Neuronal stem cell (in vitro differentiated cells): ENCODE measurements around the gene SPATS2L.

Experiments used
- DNase-seq: peaks from one replicate; pipeline ENCODE4 v3.0.0-alpha.2; 2013; ENCODE audit warnings: low spot score
- H2AFZ ChIP-seq: one replicate; pipeline ENCODE4 v1.6.1; 2013; ENCODE audit warnings: mild to moderate bottlenecking, low read length, inconsistent platforms
- H2AK5ac ChIP-seq: 2 replicates; pipeline ENCODE4 v1.6.1; 2013; ENCODE audit warnings: low read depth, mild to moderate bottlenecking, inconsistent platforms, low read length, moderate library complexity, mixed read lengths
- H2BK120ac ChIP-seq: 2 replicates; pipeline ENCODE4 v1.6.1; 2013; ENCODE audit warnings: low read depth, mild to moderate bottlenecking, inconsistent platforms, low read length, moderate library complexity, mixed read lengths
- H2BK12ac ChIP-seq: one replicate; pipeline ENCODE4 v1.6.1; 2013; ENCODE audit warnings: low read length, inconsistent platforms
- H2BK15ac ChIP-seq: 2 replicates; pipeline ENCODE4 v1.6.1; 2013; ENCODE audit warnings: mild to moderate bottlenecking, low read length, inconsistent platforms, mixed read lengths
- H2BK5ac ChIP-seq: one replicate; pipeline ENCODE4 v1.6.1; 2013; ENCODE audit warnings: inconsistent platforms, mild to moderate bottlenecking, low read length, moderate library complexity
- H3K14ac ChIP-seq: one replicate; pipeline ENCODE4 v1.6.1; 2013; ENCODE audit warnings: low read length, inconsistent platforms
- H3K18ac ChIP-seq: 2 replicates; pipeline ENCODE4 v1.6.1; 2013; ENCODE audit warnings: low read length, inconsistent platforms
- H3K23ac ChIP-seq: 2 replicates; pipeline ENCODE4 v1.6.1; 2013; ENCODE audit warnings: low read depth, mild to moderate bottlenecking, mixed read lengths, low read length, inconsistent platforms; ENCODE audit not compliant: poor library complexity
- H3K27ac ChIP-seq: replicated peaks from 3 replicates; pipeline ENCODE4 v1.5.1; 2013; ENCODE audit warnings: low read length, inconsistent platforms
- H3K27me3 ChIP-seq, 3 experiments: 2 replicates each; pipeline ENCODE4 v1.6.1; 2013; ENCODE audit warnings: low read length in 3 of 3, mild to moderate bottlenecking in 2 of 3, inconsistent platforms in 1 of 3, low read depth in 1 of 3, mixed read lengths in 1 of 3, moderate library complexity in 1 of 3; ENCODE audit not compliant: control insufficient read depth in 3 of 3, insufficient read depth in 3 of 3
- H3K36me3 ChIP-seq, 2 donors: replicated peaks in 1 of 2; 2 replicates each; pipeline ENCODE4 v1.6.1; 2013; ENCODE audit warnings: low read length in 2 of 2; ENCODE audit not compliant: control insufficient read depth in 2 of 2, insufficient read depth in 2 of 2
- H3K4ac ChIP-seq: 2 replicates; pipeline ENCODE4 v1.6.1; 2013; ENCODE audit warnings: inconsistent platforms, mild to moderate bottlenecking, low read length, moderate library complexity
- H3K4me1 ChIP-seq, 2 donors: 1 replicate in 1 of 2; 2 replicates in 1 of 2; pipeline ENCODE4 v1.6.1; 2013; ENCODE audit warnings: low read length in 2 of 2, low read depth in 1 of 2; ENCODE audit not compliant: control insufficient read depth in 2 of 2, insufficient read depth in 1 of 2
- H3K4me2 ChIP-seq: one replicate; pipeline ENCODE4 v1.6.1; 2013; ENCODE audit warnings: mild to moderate bottlenecking, low read length, inconsistent platforms; ENCODE audit not compliant: insufficient read depth, poor library complexity, severe bottlenecking
- H3K4me3 ChIP-seq, 2 donors: 2 replicates each; pipeline ENCODE4 v1.5.1; 2013; ENCODE audit warnings: low read length in 2 of 2, mild to moderate bottlenecking in 2 of 2, inconsistent platforms in 1 of 2, moderate library complexity in 1 of 2
- H3K79me1 ChIP-seq: one replicate; pipeline ENCODE4 v1.6.1; 2013; ENCODE audit warnings: low read depth, mild to moderate bottlenecking, inconsistent platforms, low read length, moderate library complexity
- H3K9ac ChIP-seq: one replicate; pipeline ENCODE4 v1.6.1; 2013; ENCODE audit warnings: mild to moderate bottlenecking, low read depth, low read length, inconsistent platforms; ENCODE audit not compliant: poor library complexity
- H3K9me3 ChIP-seq, 2 donors: replicated peaks in 1 of 2; 2 replicates each; pipeline versions ENCODE3 to v1.6.1; 2013; ENCODE audit warnings: low read length in 2 of 2, mild to moderate bottlenecking in 2 of 2, inconsistent platforms in 1 of 2, low read depth in 1 of 2, mixed read lengths in 1 of 2, moderate library complexity in 1 of 2; ENCODE audit not compliant: control insufficient read depth in 2 of 2, insufficient read depth in 1 of 2
- H4K8ac ChIP-seq: one replicate; pipeline ENCODE4 v1.6.1; 2013; ENCODE audit warnings: low read depth, mild to moderate bottlenecking, inconsistent platforms, low read length, moderate library complexity
- H4K91ac ChIP-seq: one replicate; pipeline ENCODE4 v1.6.1; 2013; ENCODE audit warnings: low read length, low read depth, mild to moderate bottlenecking, inconsistent platforms; ENCODE audit not compliant: poor library complexity
- WGBS, 2 donors: extraction: QIAGEN DNeasy Blood & Tissue Kit; methylation state at CpG; one replicate each; pipeline ENCODE4 v1.1.7; 2013; ENCODE audit warnings: missing lambda C conversion rate in 2 of 2, mixed read lengths in 1 of 2; ENCODE audit not compliant: insufficient read length in 2 of 2, insufficient replicate concordance in 1 of 2; ENCODE audit errors: extremely low coverage in 2 of 2; 5-methylcytosine and 5-hydroxymethylcytosine counted together

The SPATS2L gene

GRCh38 chr2:200471928-200472645 is 165.6 kb downstream of the SPATS2L start:
- no peak for DNase-seq
- H3K18ac ChIP-seq = peak overlapping the region; percentile 33
- peaks cover 0 to 86% of the 10 kb centered on the region in 2 donors for H3K36me3 ChIP-seq
- peaks cover 5 to 14% of the 10 kb centered on the region in 2 donors for H3K4me1 ChIP-seq
- no peak overlapping the region for H2BK12ac ChIP-seq
- no peak overlapping the region for H3K23ac ChIP-seq
- peak overlapping the region; percentile 83 for H4K91ac ChIP-seq
- no peak overlapping the region for H2AFZ ChIP-seq
- H3K27me3 ChIP-seq = no peaks in the 10 kb centered on the region
- H2BK5ac ChIP-seq = no peak overlapping the region
- H3K79me1 ChIP-seq = no peaks in the 10 kb centered on the region
- no CpG with 5 or more reads among the region's 8 CpGs for WGBS, 2 donors
- H4K8ac ChIP-seq = no peak overlapping the region
- no peak overlapping the region for H3K4me3 ChIP-seq
- H2AK5ac ChIP-seq = peak overlapping the region; percentile 23
- no peaks in the 10 kb centered on the region for H3K9me3 ChIP-seq
- no peak overlapping the region for H3K27ac ChIP-seq
- no peak overlapping the region for H3K4me2 ChIP-seq
- H3K9ac ChIP-seq = no peak overlapping the region
- no peak overlapping the region for H3K14ac ChIP-seq
- H2BK15ac ChIP-seq = no peak overlapping the region
- H2BK120ac ChIP-seq = no peak overlapping the region
- no peak overlapping the region for H3K4ac ChIP-seq

- H3K4ac ChIP-seq = no peak overlapping the region
- no peak overlapping the region for H2BK120ac ChIP-seq
- no peak overlapping the region for H3K23ac ChIP-seq
- no peak overlapping the region for H4K91ac ChIP-seq
- H3K4me1 ChIP-seq = peaks cover 5 to 14% of the 10 kb centered on the region in 2 donors
- H4K8ac ChIP-seq = no peak overlapping the region
- H3K14ac ChIP-seq = no peak overlapping the region
- no peak overlapping the region for H3K18ac ChIP-seq
- DNase-seq = no peak
- peaks cover 0 to 86% of the 10 kb centered on the region in 2 donors for H3K36me3 ChIP-seq
- H3K4me2 ChIP-seq = no peak overlapping the region
- no peaks in the 10 kb centered on the region for H3K27me3 ChIP-seq
- H3K9ac ChIP-seq = no peak overlapping the region
- H2BK12ac ChIP-seq = no peak overlapping the region
- H3K27ac ChIP-seq = no peak overlapping the region
- no peaks in the 10 kb centered on the region for H3K79me1 ChIP-seq
- H2AFZ ChIP-seq = no peak overlapping the region
- H2BK15ac ChIP-seq = peak overlapping the region; percentile 83
- H3K9me3 ChIP-seq = no peaks in the 10 kb centered on the region
- no peak overlapping the region for H3K4me3 ChIP-seq
- H2AK5ac ChIP-seq = peak overlapping the region; percentile 31
- no CpG with 5 or more reads among the region's 14 CpGs for WGBS, 2 donors
- H2BK5ac ChIP-seq = no peak overlapping the region
Measured at GRCh38 chr2:200472853-200473464, 166.5 kb downstream of the SPATS2L start.

DNA sequence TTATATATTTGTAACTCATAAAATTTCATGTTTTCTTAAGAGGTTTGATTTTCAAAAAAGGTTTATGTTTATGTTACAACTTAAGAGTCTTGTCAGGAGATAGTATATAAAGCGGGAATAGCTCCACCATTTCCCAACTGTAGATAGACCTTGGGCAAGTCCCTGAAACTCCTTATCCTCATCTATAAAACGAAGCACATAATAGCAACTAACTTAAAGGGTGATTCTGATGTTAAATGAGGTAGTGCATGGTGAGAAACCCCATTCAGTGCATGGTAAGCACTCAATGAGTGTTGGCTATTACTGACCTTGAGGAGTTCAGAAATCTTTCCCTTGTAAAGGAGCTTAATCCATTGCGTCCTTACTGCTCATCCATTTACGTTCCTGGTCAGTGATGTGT is 169.3 kb downstream of the SPATS2L start:
- Histone ChIP-seq H3K27me3 (no peaks in the 10 kb centered on the region), H2AK5ac (no peak overlapping the region), H4K8ac (no peak overlapping the region), H3K23ac (no peak overlapping the region), H3K4ac (no peak overlapping the region), H3K18ac (no peak overlapping the region), H4K91ac (no peak overlapping the region), H3K27ac (no peak overlapping the region), H3K36me3 (peaks cover 0 to 78% of the 10 kb centered on the region in 2 donors), H2BK5ac (no peak overlapping the region), H3K9ac (no peak overlapping the region), H3K4me3 (no peak overlapping the region), H2BK12ac (no peak overlapping the region), H2AFZ (no peak overlapping the region), H3K9me3 (no peaks in the 10 kb centered on the region), H3K4me2 (no peak overlapping the region), H3K14ac (no peak overlapping the region), H3K4me1 (peaks cover 5 to 8% of the 10 kb centered on the region in 2 donors), H3K79me1 (no peaks in the 10 kb centered on the region), H2BK120ac (no peak overlapping the region), H2BK15ac (no peak overlapping the region)
- WGBS, 2 donors = no CpG with 5 or more reads among the region's 4 CpGs
- no peak for DNase-seq

GRCh38 chr2:200476836-200477235 is 170.3 kb downstream of the SPATS2L start:
- no peak overlapping the region for H4K91ac ChIP-seq
- H3K9me3 ChIP-seq = no peaks in the 10 kb centered on the region
- H3K4me3 ChIP-seq = no peak overlapping the region
- H2BK120ac ChIP-seq = no peak overlapping the region
- no peak overlapping the region for H3K18ac ChIP-seq
- no peak overlapping the region for H3K27ac ChIP-seq
- no peak overlapping the region for H3K4me2 ChIP-seq
- H2BK5ac ChIP-seq = no peak overlapping the region
- no peak overlapping the region for H2BK15ac ChIP-seq
- no peak overlapping the region for H2AFZ ChIP-seq
- no peak for DNase-seq
- H4K8ac ChIP-seq = no peak overlapping the region
- H3K9ac ChIP-seq = no peak overlapping the region
- H3K14ac ChIP-seq = no peak overlapping the region
- H3K79me1 ChIP-seq = no peaks in the 10 kb centered on the region
- H3K4me1 ChIP-seq = peaks cover 7 to 8% of the 10 kb centered on the region in 2 donors
- WGBS, 2 donors = no CpG with 5 or more reads among the region's 8 CpGs
- H3K27me3 ChIP-seq = no peaks in the 10 kb centered on the region
- H2AK5ac ChIP-seq = no peak overlapping the region
- no peak overlapping the region for H3K23ac ChIP-seq
- no peak overlapping the region for H2BK12ac ChIP-seq
- H3K36me3 ChIP-seq = peaks cover 0 to 73% of the 10 kb centered on the region in 2 donors
- H3K4ac ChIP-seq = no peak overlapping the region
